ELF-1 (cell line): ENCODE measurements around the gene CABLES1.
A peak's percentile ranks its signal among the peaks of the same experiment; 100 is the strongest.

ENCODE experiments used
- DNase-seq: peaks from one replicate; pipeline ENCODE4 v3.0.0-alpha.2; 2016; ENCODE audit warnings: low read depth, low spot score

The CABLES1 gene

DNA sequence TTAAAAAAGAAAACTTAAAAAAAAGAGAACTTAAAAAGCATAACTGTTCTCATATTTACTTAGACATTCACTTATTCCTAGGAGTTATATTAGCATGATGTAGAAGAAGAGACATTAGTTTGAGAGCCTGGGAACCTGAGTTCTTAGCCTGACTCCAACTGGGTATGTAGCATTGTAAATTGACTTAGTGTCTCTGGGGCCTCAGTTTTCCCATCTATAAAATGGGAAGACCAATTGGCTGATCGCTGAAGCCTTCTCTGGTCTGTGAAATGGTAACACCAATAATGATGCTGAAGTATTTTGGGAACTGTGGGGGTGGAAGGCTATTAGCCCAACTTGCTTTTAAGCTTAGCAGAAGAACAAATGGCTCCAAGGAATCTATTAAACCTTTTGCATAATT is 55.9 kb downstream of the CABLES1 start:
- no peak for DNase-seq

- no peak for DNase-seq
Observed at GRCh38 chr18:23193742-23194141, 58.5 kb downstream of the CABLES1 start.

DNA sequence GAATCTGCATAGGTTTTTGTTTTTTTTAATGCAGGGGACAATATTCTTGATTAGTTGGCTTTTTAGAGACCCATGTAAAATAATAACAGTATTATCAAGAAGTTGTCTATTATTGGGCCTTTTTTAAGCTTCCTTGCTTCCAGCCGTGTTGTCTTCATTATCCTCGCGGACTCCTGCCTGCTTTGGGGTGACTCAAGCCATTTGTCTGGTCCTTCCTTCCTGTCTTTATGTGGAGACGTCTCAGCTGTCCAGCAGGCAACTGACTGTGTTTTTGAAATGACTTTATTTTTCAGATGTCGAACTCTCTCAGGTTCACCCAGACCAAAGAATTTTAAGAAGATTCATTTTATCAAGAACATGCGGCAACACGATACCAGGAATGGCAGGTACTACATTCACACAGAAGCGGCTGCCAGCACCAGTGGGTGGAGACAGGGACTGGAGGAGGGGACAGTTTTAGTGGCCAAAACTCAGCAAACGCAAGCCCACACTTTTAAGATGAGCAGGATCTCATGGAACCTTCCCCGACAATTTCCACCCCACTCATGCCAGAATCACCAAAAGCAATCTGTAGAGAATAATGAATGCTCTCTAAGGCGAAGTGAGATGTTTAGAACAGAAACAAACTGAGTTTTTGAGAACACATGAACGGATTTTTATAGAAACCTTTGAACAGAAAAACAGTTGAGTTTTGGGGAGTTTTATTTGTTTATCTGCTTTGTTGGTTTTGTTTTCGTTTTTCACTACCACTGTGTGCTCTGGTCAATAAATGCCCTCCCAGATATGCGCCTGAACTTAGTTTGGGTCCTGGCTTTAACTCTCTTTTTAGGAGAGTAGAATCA is 59.1 kb downstream of the CABLES1 start:
- DNase-seq: no peak

GRCh38 chr18:23194997-23195957 is 60.0 kb downstream of the CABLES1 start:
- no peak for DNase-seq

DNA sequence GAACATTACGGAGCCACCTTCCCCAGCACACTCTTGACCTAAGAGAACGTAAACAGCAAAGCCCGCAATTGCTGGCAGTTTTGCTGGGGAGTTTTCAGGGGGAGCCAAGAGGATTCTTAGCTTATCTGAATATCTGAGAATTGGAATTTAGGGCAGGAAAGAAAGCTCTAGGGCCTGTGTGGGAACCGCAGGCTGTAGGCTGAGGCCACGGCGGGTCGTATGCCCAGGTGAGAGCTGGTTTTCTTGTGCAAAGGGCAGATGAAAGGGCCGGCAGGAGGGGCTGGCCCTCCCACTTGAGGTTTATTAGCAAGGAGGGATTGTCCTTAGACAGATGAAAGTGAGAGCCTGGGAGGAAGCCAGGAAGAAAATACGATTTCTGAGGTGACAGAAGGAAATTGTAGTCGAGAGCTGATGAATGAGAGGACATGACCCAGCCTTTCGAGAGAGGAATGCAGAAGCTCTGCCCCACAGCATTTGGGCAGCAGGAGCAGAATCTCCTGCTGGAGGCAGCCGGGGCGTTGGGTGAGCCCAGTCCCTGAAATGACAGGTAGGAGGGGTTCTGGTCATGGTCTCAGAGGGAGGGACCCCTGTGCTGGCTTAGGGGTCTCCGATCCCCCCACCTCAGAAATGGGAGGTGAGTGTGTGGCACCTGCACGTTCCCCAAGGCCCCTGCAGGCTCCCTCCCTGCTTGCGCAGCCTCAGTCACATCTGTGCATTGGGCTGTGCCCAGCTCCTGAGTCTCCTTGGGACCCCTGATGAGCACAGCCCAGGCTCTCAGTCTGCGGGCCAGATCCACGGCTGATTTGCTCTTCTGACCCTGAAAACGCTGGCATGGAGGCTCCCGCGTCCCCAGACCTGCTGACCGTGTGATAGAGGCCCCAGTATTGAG is 61.1 kb downstream of the CABLES1 start:
- DNase-seq: peak; percentile 90

GRCh38 chr18:23198217-23198845 is 63.0 kb downstream of the CABLES1 start:
- DNase-seq: no peak

DNA sequence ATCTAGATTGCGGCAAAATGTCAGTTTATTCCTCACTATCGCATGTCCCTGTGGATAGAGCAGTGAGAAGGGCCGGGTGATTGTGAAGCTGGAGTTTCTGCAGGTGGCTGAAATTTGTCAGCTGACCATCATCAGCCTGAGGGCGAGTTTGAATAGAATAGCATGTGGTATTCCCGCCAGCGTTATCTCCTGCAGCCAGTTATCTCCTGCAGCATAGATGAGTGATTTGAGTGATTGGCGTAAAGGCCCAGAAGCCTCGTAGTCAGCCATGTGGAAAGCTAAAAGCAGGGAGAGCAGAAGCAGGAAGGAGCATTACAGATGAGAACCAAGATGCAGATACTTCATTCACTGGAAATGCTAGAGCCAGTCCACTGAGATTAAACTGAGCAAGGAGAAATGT is 65.5 kb downstream of the CABLES1 start:
- DNase-seq: peak; percentile 68

- no peak for DNase-seq
Observed at GRCh38 chr18:23201741-23202140, 66.5 kb downstream of the CABLES1 start.

DNA sequence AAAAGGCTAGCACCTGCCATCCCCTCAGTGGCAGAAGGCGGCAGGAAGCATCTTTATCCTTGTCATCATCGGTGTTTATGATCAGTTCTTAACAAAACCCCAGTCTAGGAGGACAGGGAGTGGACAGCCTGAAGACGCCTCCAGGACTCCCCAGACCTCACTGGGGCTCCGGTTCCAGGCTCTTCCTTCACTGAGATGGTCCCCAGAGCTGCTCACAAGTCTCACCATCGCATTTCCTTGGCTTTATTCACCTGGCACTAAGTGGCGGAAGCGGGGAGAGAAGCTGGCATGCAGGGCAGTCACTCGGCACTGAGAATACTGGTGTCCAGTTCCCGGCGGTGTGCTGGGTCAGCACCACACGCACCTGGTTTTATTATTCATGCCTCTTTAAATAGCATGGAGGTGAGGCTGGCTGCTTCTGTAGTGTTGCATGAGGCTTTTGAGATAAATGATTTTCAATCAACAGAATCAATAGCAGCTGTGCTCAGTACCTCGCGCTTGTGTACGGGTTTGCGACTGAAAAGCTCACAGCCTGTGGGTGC is 68.7 kb downstream of the CABLES1 start:
- DNase-seq: no peak

DNA sequence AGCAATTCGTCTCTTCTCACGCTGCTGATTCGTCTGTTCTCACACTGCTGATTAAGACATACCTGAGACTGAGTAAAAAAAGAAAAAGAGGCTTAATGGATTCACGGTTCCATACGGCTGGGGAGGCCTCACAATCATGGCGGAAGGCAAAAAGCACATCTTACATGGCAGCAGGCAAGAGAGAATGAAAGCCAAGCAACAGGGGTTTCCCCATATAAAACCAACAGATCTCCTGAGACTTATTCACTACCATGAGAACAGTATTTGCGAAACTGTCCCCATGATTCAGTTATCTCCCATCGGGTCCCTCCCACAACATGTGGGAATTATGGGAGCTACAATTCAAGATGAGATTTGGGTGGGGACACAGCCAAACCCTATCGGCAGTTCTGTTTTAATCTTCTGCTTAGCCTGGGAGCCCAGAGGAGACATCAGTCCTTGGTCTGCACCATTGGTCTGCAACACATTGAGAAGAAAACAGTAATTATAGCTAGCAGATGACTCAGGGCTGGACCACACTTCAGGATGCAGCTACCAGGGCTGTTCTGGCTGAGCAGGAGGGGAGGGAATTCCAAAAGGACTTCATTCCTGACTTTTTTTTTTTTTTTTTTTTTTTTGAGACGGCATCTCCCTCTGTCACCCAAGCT is 69.4 kb downstream of the CABLES1 start:
- no peak for DNase-seq

- DNase-seq: no peak
Observed at GRCh38 chr18:23205980-23206379, 70.7 kb downstream of the CABLES1 start.

GRCh38 chr18:23207191-23207955 is 72.1 kb downstream of the CABLES1 start:
- peak; percentile 30 for DNase-seq

DNA sequence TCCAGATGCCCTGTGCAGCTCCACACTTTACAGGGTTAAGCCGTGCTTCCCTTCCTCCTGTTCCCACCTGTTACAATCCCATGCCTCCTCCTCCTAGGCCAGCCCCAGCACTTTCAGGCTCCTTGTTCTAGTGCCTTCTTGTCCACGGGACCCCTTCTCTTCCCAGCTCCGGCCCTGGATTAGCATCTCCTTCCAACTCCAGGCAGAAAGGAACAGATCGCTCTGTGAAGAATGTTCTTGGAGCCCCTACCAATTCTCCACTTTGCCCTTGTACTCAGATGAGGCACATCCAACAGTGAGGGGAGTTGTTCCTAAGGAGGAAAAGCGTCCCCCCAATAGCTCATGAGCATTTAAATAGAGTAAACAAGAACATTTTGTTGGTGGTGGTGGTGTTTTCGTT is 72.7 kb downstream of the CABLES1 start:
- DNase-seq: no peak

- no peak for DNase-seq
Observed at GRCh38 chr18:23208600-23208999, 73.3 kb downstream of the CABLES1 start.

DNA sequence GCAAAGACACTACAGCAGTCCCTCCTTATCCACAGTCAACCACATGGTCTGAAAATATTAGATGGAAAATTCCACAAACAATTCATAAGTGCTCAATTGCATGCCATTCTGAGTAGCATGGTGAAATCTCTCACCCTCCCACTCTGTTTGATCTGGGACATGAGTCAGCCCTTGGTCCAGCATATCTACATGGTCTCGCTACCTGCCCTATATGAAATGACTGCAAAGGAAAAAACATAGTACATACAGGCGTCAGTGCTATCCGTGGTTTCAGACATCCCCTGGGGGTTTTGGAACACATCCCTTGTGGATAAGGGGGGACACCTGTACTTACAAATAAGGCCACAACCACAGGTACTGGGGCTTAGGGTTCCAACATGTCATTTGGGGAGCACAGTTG is 73.7 kb downstream of the CABLES1 start:
- DNase-seq: no peak

- no peak for DNase-seq
Observed at GRCh38 chr18:23209796-23210195, 74.5 kb downstream of the CABLES1 start.

- DNase-seq: no peak
Observed at GRCh38 chr18:23210526-23210925, 75.2 kb downstream of the CABLES1 start.

- DNase-seq: no peak
Observed at GRCh38 chr18:23211146-23211545, 75.9 kb downstream of the CABLES1 start.

- DNase-seq: no peak
Observed at GRCh38 chr18:23212161-23212560, 76.9 kb downstream of the CABLES1 start.

GRCh38 chr18:23213200-23213599 is 77.9 kb downstream of the CABLES1 start:
- DNase-seq: no peak
